ENCODE data around the gene KAT6B. TPM values are rescaled to one million over a fixed set of nuclear protein-coding genes. Genes with fewer than 3 reads are reported as not detected.
"Not testable (repeated sequence)": the region's sequence is repeated elsewhere in the genome, so short reads cannot be mapped to it uniquely, and the experiment has no call there.

The KAT6B gene
- total and polyA plus RNA-seq, 2 donors from 2014 or later, result 2.9 to 34.2 TPM

- no peak for DNase-seq
- intact Hi-C loops (cut with DNase I), result no loop called here
- TF ChIP-seq CTCF (IDR thresholded peaks at IDR 0.05; ENCODE audit: borderline replicate concordance, extremely low read depth, insufficient read depth), result no peak
- H3K9me3 ChIP-seq (ENCODE audit: control insufficient read depth in 2 of 3, insufficient read depth in 1 of 3, low read length in 3 of 3), result no peaks in the 10 kb centered on the region
- no peak overlapping the region for H3K27ac ChIP-seq (ENCODE audit: low read depth in 2 of 2, low read length in 2 of 2)
- no peak for FAIRE-seq
- no peaks in the 10 kb centered on the region for H3K27me3 ChIP-seq (ENCODE audit: control insufficient read depth, insufficient read depth, low read length)
- H3K4me1 ChIP-seq (ENCODE audit: control insufficient read depth in 2 of 3, insufficient read depth in 2 of 3, low read depth in 1 of 3, low read length in 3 of 3), result no peaks in the 10 kb centered on the region
- H3K9ac ChIP-seq (ENCODE audit: low read length in 3 of 3), result no peak overlapping the region
- H3K36me3 ChIP-seq (ENCODE audit: control insufficient read depth in 2 of 3, insufficient read depth in 3 of 3, low read length in 3 of 3), result no peaks in the 10 kb centered on the region
- H3K4me3 ChIP-seq (ENCODE audit: low read length in 3 of 3), result no peak overlapping the region
Measured at GRCh38 chr10:74917481-74918077, 91.2 kb downstream of the KAT6B start.

- intact Hi-C loops (cut with DNase I), result no loop called here
- H3K36me3 ChIP-seq (ENCODE audit: control insufficient read depth in 2 of 3, insufficient read depth in 3 of 3, low read length in 3 of 3), result no peaks in the 10 kb centered on the region
- no peak for DNase-seq
- H3K4me3 ChIP-seq (ENCODE audit: low read length in 3 of 3), result no peak overlapping the region
- no peak overlapping the region for H3K27ac ChIP-seq (ENCODE audit: low read depth in 2 of 2, low read length in 2 of 2)
- H3K9ac ChIP-seq (ENCODE audit: low read length in 3 of 3), result no peak overlapping the region
- H3K27me3 ChIP-seq (ENCODE audit: control insufficient read depth, insufficient read depth, low read length), result no peaks in the 10 kb centered on the region
- no peaks in the 10 kb centered on the region for H3K9me3 ChIP-seq (ENCODE audit: control insufficient read depth in 2 of 3, insufficient read depth in 1 of 3, low read length in 3 of 3)
- FAIRE-seq, result no peak
- H3K4me1 ChIP-seq (ENCODE audit: control insufficient read depth in 2 of 3, insufficient read depth in 2 of 3, low read depth in 1 of 3, low read length in 3 of 3), result peaks cover 3 to 12% (median 7%) of the 10 kb centered on the region in 3 donors
- TF ChIP-seq CTCF (IDR thresholded peaks at IDR 0.05; ENCODE audit: borderline replicate concordance, extremely low read depth, insufficient read depth), result no peak
Measured at GRCh38 chr10:74919671-74920070, 93.3 kb downstream of the KAT6B start.

- H3K9me3 ChIP-seq (ENCODE audit: control insufficient read depth in 2 of 3, insufficient read depth in 1 of 3, low read length in 3 of 3); H3K27me3 ChIP-seq (ENCODE audit: control insufficient read depth, insufficient read depth, low read length); H3K4me3 ChIP-seq (ENCODE audit: low read length in 3 of 3); H3K9ac ChIP-seq (ENCODE audit: low read length in 3 of 3); FAIRE-seq; DNase-seq; H3K36me3 ChIP-seq (ENCODE audit: control insufficient read depth in 2 of 3, insufficient read depth in 3 of 3, low read length in 3 of 3); intact Hi-C loops (cut with DNase I); H3K27ac ChIP-seq (ENCODE audit: low read depth in 2 of 2, low read length in 2 of 2): not testable (repeated sequence)
- peaks cover 3 to 12% (median 7%) of the 10 kb centered on the region in 3 donors for H3K4me1 ChIP-seq (ENCODE audit: control insufficient read depth in 2 of 3, insufficient read depth in 2 of 3, low read depth in 1 of 3, low read length in 3 of 3)
Measured at GRCh38 chr10:74921070-74921469, 94.7 kb downstream of the KAT6B start.

- FAIRE-seq (no peak), DNase-seq (no peak)
- Histone ChIP-seq H3K4me1 (ENCODE audit: control insufficient read depth in 2 of 3, insufficient read depth in 2 of 3, low read depth in 1 of 3, low read length in 3 of 3) (peaks cover 3 to 14% (median 7%) of the 10 kb centered on the region in 3 donors), H3K36me3 (ENCODE audit: control insufficient read depth in 2 of 3, insufficient read depth in 3 of 3, low read length in 3 of 3) (no peaks in the 10 kb centered on the region), H3K27ac (ENCODE audit: low read depth in 2 of 2, low read length in 2 of 2) (no peak overlapping the region), H3K27me3 (ENCODE audit: control insufficient read depth, insufficient read depth, low read length) (no peaks in the 10 kb centered on the region), H3K9me3 (ENCODE audit: control insufficient read depth in 2 of 3, insufficient read depth in 1 of 3, low read length in 3 of 3) (no peaks in the 10 kb centered on the region), H3K9ac (ENCODE audit: low read length in 3 of 3) (no peak overlapping the region), H3K4me3 (ENCODE audit: low read length in 3 of 3) (no peak overlapping the region)
- intact Hi-C loops (cut with DNase I), result no loop called here
- TF ChIP-seq CTCF (IDR thresholded peaks at IDR 0.05; ENCODE audit: borderline replicate concordance, extremely low read depth, insufficient read depth), result no peak
Measured at GRCh38 chr10:74921744-74922143, 95.3 kb downstream of the KAT6B start.
